ENCODE data around the gene IST1. TPM values are rescaled to one million over a fixed set of nuclear protein-coding genes. Genes with fewer than 3 reads are reported as not detected.

IST1 gene
- total and polyA plus RNA-seq, 9 of the 15 experiments (the other 6 are each of a cell fraction or from before 2014, with no cell fraction given) = 135 to 334 (median 188) TPM

DNA sequence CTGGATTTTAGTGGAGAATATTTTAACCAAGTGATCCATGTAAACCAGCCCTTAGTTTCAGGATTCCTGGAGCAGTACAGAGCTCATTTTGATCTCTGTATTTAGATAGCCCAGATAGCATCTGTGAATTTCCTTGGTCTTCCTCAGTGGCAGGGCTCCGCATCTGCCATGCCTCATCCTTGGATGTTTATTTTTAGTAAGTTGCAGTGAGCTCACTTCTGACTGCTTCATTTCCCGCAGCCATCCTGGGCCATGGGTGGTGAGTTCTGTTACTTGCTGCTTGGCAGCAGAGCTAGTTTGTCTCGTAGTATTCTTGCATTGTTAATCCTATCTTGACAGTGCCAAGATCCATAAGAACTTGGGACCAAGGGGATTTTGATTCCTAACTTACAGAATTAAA lies 33.7 kb downstream of the IST1 start (continued):
- no peak for TF ChIP-seq KLF1 (tag; IDR thresholded peaks at IDR 0.05)

DNA sequence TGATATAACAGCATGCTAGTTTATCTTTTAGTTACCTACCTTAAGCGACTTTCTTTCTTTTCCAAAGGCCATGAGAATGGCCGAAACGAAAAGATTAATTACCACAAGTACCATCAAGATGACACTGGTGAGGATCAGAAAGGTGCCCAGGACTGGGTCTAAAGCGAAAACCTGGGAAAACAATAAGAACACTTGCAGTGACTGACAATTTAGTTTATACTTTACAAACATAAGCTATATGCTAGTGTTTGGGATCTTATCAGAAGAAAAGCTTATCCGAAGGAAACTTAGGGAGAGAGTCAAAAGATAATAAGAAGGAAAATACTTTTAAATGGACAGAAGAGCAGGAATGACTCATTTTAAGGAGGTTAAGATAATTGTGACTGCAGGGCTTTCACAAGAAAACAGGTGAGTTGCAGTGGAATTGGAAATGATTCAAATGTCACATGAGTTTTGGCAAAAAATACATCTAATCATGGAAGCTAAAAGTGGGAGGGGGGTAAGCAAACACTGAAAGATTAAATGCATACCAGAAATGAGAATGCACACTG lies 34.8 kb downstream of the IST1 start:
- H3K27ac ChIP-seq (ENCODE audit: extremely low read depth, low read depth, low read length) = no peak overlapping the region
- no peak overlapping the region for H2AFZ ChIP-seq (ENCODE audit: low read depth, low read length)
- no peak overlapping the region for H3K9ac ChIP-seq (ENCODE audit: insufficient read depth in 1 of 2, low read depth in 2 of 2, low read length in 2 of 2)
- no peak for FAIRE-seq
- no peak overlapping the region for H3K4me3 ChIP-seq
- no peaks in the 10 kb centered on the region for H3K9me3 ChIP-seq (replicated peaks; ENCODE audit: control insufficient read depth, insufficient read depth, low read depth, low read length)
- H3K27me3 ChIP-seq (ENCODE audit: control insufficient read depth in 2 of 2, insufficient read depth in 2 of 2, low read length in 2 of 2) = no peaks in the 10 kb centered on the region
- no peak for ATAC-seq
- POLR2A ChIA-PET = interaction anchor here (0.8 to 2.3 kb wide), 6 partner anchors 8 to 33 kb away, joined by 3 to 26 read pairs (median 4); no protein-coding TSS in a partner anchor
- WGBS (ENCODE audit: insufficient coverage, low coverage, missing lambda C conversion rate) = 61% methylated on average over 5 of the region's 5 CpGs
- no peaks in the 10 kb centered on the region for H3K9me1 ChIP-seq (ENCODE audit: control insufficient read depth, insufficient read depth, low read length)
- in situ Hi-C loops (cut with MboI) (no loop called here), intact Hi-C loops (cut with micrococcal nuclease) (no loop called here)
- peaks cover 8% of the 10 kb centered on the region; the same call in 1 of the 2 replicates for H4K20me1 ChIP-seq (replicated peaks; ENCODE audit: control insufficient read depth, insufficient read depth, low read length)
- BruUV-seq (replicated peaks) = no TSS peak
- CTCF ChIA-PET (ENCODE audit: low intra/inter-chr PET ratio) = no interaction called here
- no peak overlapping the region for H3K4me2 ChIP-seq (ENCODE audit: insufficient read depth, low read length)
- no peak for DNase-seq (ENCODE audit: extremely low read depth in 1 of 4, low spot score in 3 of 4)
- H3K4me1 ChIP-seq (replicated peaks in 1 of 2; ENCODE audit: control insufficient read depth in 2 of 2, insufficient read depth in 2 of 2, low read length in 2 of 2) = peaks cover 0 to 7% of the 10 kb centered on the region in 2 experiments; a peak in 2 of 5 replicates
- peaks cover 5% of the 10 kb centered on the region; the same call in 2 of the 3 replicates for H3K79me2 ChIP-seq (ENCODE audit: control insufficient read depth, insufficient read depth, low read length)
- peaks cover 72% of the 10 kb centered on the region for H3K36me3 ChIP-seq (ENCODE audit: control insufficient read depth, insufficient read depth, low read length)
- TF ChIP-seq EHMT2 (IDR thresholded peaks at IDR 0.05) = no peak
- TF ChIP-seq JUND (IDR thresholded peaks at IDR 0.05; ENCODE audit: borderline replicate concordance, low read depth, low read length) = peak; percentile 53; the same call in 1 of the 2 replicates
- peak; percentile 74; the same call in 1 of the 3 replicates for TF ChIP-seq JUND (tag; IDR thresholded peaks at IDR 0.05; ENCODE audit: borderline replicate concordance, low read depth, low read length)
- TF ChIP-seq ADNP (tag; IDR thresholded peaks at IDR 0.05) = peak; percentile 45; the same call in 1 of the 2 replicates
- TF ChIP-seq ARID1B (IDR thresholded peaks at IDR 0.05) = peak; percentile 34; the same call in 1 of the 2 replicates
- TF ChIP-seq, protein P1, sequence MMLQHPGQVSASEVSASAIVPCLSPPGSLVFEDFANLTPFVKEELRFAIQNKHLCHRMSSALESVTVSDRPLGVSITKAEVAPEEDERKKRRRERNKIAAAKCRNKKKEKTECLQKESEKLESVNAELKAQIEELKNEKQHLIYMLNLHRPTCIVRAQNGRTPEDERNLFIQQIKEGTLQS (IDR thresholded peaks at IDR 0.05) = peak; percentile 59
- TF ChIP-seq, protein P1 (CRISPR knock-in tag; conservative IDR thresholded peaks at IDR 0.05) = no peak
- no peak for TF ChIP-seq MEIS2 (IDR thresholded peaks at IDR 0.05; ENCODE audit: partially characterized antibody)
- no peak for TF ChIP-seq ILK (tag; IDR thresholded peaks at IDR 0.05; ENCODE audit: borderline replicate concordance, low read depth)
- TF ChIP-seq SMARCC2 (IDR thresholded peaks at IDR 0.05; ENCODE audit: low read depth) = no peak
- TF ChIP-seq FOSL1 (tag; conservative IDR thresholded peaks at IDR 0.05) = peak; percentile 86
- no peak for TF ChIP-seq MCM2 (IDR thresholded peaks at IDR 0.05; ENCODE audit: low read depth)
- TF ChIP-seq PCBP1 (IDR thresholded peaks at IDR 0.05; ENCODE audit: low read depth, low read length, poor library complexity, severe bottlenecking) = no peak
- TF ChIP-seq XRCC4 (IDR thresholded peaks at IDR 0.05; ENCODE audit: extremely low read depth, insufficient read depth, insufficient read length) = no peak
- peak; percentile 11; the same call in 1 of the 2 replicates for TF ChIP-seq POLR2AphosphoS5 (IDR thresholded peaks at IDR 0.05; ENCODE audit: control insufficient read depth, insufficient read depth, low read depth, low read length)
- TF ChIP-seq, protein P2, sequence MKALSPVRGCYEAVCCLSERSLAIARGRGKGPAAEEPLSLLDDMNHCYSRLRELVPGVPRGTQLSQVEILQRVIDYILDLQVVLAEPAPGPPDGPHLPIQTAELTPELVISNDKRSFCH (CRISPR knock-in tag; IDR thresholded peaks at IDR 0.05) = no peak
- TF ChIP-seq, protein P2 (tag; IDR thresholded peaks at IDR 0.05) = no peak
- peak; percentile 26; the same call in 1 of the 2 replicates for TF ChIP-seq DPF2 (IDR thresholded peaks at IDR 0.05)
- 0 out of 2 replicates have a peak, but pooled peaks have one; percentile 25 for TF ChIP-seq JUN (IDR thresholded peaks at IDR 0.05; ENCODE audit: borderline replicate concordance, low read depth, low read length)
- no peak for TF ChIP-seq JUN (CRISPR knock-in tag; IDR thresholded peaks at IDR 0.05; ENCODE audit: borderline replicate concordance)
- 0 out of 2 replicates have a peak, but pooled peaks have one; percentile 17 for TF ChIP-seq POLR2A (conservative IDR thresholded peaks at IDR 0.05)
- TF ChIP-seq MTA3 (IDR thresholded peaks at IDR 0.05; ENCODE audit: borderline replicate concordance) = no peak

Data from K562 (cell line).